Fibroblast of skin of left biceps (primary cell): ENCODE data around the gene ATXN7.

Experiments
- DNase-seq, 2 experiments: peaks; one replicate each; pipeline ENCODE4 v3.0.0-alpha.2; 2013; ENCODE audit warnings: low read depth in 2 of 2

The ATXN7 gene

DNA sequence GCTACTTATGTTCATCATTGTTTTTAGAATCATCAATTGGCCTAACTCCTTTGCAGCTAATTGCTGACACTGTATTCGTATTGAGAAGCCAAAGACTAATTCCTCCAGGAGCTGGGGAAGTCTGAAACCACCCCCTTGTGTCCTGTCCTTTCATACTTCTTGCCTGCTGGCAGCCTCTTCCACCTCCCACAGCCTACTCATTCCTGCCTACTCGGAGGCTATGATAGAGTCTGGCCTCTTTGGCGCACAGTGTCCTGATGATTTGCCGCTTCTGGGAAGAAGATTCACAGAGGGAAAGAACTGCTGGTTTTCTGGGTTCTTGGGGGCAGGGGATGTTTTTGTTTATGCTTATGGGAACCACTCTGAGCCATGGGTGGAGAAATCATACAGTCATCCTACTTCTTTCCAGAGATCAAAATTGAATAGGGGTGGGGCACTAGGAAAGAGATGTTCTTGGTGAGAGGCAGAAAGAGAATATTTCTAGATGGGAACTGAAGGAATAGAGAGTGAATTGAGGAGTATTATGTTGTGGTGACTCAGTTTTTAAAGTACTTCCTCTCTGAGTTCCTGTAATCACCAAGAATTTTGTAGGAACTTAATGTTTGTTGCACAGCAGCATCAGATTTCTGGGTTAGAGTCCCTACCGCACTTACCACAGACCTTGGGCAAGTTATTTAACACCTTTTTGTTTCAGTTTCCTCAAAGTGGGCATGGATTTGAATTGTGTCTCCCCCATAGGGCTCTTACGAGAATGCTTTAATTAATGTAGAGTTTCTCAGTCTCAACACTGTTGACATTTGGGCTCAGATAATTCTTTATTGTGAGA, 70.6 kb downstream of the ATXN7 start:
- no peak for DNase-seq

DNA sequence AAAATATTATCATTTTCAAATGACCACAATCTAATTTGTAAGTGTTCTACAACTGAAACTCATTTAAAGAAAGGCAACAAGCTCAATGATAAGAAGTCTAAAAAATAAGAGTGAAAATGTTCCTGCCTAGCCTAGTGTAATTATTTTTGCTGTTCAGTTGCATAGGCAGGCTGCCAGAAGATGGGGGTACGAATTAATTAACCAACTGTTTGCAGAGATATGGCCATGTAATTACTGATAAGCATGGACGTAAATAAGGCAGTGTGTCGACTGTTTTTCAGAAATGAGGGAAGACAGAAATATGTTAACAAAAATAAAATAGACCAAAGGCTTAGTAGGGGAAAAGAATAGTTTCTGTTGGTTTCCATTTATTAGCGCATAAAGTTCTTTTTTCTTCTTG, 73.3 kb downstream of the ATXN7 start:
- DNase-seq: no peak

GRCh38 chr3:63937661-63938651, 74.3 kb downstream of the ATXN7 start:
- no peak for DNase-seq

- peak in 1 of 2 experiments; percentile 33 for DNase-seq
These were observed 76.7 kb downstream of the ATXN7 start for GRCh38 chr3:63940389-63940757.

DNA sequence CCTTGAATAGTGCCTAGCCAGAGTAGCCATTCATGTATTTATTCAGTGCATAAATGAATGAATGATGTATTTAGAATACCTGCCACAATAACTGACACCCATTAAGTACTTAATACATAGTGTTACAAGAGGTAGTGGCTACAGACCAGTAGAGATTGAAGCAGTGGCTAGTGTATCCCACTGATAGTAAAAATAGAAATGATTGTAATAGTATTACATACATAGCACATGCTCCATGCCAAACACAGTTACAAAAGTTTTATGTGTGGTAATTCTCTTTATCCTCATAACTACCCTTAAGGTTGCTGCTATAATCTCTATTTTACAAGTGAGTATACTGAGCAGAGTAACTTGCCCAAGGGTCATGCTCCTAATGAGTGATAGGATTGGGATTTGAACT, 78.9 kb downstream of the ATXN7 start:
- DNase-seq: no peak

DNA sequence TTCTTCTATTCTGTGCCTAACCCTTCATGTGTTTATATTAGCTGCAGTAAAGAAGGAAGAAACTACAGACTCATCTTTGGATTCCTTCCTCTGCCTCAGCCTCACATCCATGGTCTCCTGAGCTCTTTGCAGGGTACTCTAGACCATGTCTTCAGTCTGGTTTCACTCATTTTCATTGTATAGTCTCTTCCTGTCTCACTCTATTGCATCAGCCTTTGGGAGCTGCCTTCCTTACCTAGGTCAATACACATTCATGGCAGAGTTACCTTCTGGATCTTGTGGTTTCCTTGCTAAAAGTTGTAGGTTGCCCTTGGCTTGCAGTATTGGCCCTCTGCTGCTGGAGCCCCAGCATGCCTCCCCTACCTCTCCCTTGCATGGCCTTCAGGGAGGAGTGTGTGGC, 80.0 kb downstream of the ATXN7 start:
- DNase-seq: no peak

- DNase-seq: no peak
These were observed 82.0 kb downstream of the ATXN7 start for GRCh38 chr3:63945558-63946096.

- no peak for DNase-seq
These were observed 83.1 kb downstream of the ATXN7 start for GRCh38 chr3:63946753-63947152.

DNA sequence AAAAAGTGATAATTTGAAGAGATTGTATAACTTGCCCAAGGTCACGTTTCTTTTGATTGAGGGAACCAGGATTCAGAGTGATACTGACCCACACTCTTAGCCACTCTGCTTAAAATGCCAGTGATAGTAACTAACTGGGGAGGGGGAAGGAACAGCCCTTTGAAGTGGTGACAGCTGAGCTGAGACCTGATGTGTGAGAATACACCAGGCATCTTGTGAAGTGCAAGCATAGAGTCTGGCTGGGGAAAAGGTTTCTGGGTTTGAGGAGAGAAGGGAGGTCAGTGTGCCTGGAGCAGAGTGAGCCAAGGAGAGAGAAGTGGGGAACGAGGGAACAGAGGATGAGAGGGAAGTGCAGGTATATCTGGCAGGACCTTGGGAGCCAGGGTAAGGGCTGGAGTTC, 83.9 kb downstream of the ATXN7 start:
- DNase-seq: no peak

- peak; percentile 65 to 68 for DNase-seq
These were observed 85.3 kb downstream of the ATXN7 start for GRCh38 chr3:63949005-63949404.

- DNase-seq: no peak
These were observed 87.0 kb downstream of the ATXN7 start for GRCh38 chr3:63950698-63951097.

GRCh38 chr3:63951492-63952247, 88.0 kb downstream of the ATXN7 start:
- no peak for DNase-seq

DNA sequence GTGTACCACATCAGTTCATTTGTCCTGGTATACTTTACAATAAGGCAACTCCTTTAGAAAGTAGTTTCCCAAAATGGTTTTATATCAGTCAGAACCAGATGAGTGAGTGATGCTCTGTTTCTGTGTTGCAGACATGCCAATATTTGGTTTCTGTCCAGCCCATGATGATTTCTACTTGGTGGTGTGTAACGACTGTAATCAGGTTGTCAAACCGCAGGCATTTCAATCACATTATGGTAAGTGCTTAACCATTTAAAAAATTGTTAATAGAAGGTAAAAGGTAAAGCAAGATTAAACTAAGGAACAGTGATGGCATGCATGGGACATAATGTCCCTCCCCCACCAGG, 88.6 kb downstream of the ATXN7 start:
- DNase-seq: no peak

- DNase-seq: no peak
These were observed 90.5 kb downstream of the ATXN7 start for GRCh38 chr3:63954182-63954581.

GRCh38 chr3:63955036-63955650, 91.5 kb downstream of the ATXN7 start:
- DNase-seq: no peak

- no peak for DNase-seq
These were observed 92.3 kb downstream of the ATXN7 start for GRCh38 chr3:63955830-63956545.

DNA sequence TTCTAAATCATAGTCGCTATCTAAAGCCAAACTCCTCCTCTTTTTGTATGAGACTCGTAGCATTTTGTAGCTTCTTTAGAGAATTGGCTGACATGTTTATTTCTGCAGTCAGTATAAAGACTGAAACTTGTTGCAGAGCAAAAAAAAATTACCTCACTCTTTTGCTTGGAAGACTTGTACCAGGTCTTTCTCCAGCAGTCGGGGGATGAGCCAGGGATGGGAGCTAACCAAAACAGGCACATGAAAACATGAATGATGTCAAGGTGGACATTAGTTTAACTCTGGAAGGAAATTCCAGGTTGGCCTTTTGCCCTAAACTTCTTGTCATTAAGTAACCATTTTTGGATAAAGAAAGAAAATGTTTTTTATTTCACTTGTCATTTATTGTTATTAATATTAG, 95.5 kb downstream of the ATXN7 start:
- no peak for DNase-seq

DNA sequence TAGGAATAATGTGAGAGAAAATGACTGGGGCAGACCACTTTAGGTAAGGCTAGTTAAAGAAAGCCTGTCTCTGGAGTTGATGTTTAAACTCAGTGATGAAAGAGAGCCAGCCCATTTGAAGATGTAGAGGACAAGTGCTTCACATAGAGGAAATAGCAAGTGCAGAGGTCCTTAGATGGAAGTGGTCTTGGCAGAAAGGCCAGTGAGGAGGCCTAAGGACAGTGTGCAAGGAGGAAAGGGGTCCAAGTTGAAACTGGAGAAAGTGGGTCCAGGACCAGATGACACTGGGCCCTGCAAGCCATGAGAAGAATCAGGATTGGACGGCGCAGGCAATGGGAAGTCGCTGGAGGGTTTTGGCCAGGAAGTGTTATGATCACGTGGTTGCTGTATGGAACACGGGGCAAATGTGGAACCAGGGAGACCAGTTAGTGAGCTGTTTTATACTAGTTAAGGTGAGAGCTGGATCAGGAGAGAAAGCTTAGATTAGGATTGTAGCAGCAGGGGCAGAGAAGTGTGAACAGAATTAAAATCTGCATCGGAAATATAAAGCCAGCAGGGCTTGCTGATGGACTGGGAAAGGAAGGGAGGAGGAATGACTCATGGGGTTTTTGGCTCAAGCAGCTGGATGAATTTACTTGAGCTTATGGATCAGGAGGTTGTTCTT, 96.5 kb downstream of the ATXN7 start:
- no peak for DNase-seq

DNA sequence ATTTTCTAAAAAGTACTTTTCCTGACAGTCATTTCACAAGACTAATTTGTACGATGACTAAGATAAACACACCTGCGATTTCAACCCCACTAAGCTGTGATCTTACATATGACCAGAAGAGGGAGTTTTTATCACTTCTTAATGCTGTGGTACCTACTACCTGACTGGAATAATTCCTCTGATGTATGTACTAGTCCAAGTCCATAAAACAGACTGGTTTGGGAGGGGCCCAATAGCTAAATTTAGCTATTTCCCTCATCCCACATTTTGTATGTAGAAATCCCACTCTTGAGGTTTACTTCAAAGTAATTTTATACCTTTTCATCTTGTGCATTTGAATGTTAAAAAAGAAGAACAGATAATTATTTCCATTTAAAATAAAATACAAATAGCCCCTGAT, 98.2 kb downstream of the ATXN7 start:
- no peak for DNase-seq

DNA sequence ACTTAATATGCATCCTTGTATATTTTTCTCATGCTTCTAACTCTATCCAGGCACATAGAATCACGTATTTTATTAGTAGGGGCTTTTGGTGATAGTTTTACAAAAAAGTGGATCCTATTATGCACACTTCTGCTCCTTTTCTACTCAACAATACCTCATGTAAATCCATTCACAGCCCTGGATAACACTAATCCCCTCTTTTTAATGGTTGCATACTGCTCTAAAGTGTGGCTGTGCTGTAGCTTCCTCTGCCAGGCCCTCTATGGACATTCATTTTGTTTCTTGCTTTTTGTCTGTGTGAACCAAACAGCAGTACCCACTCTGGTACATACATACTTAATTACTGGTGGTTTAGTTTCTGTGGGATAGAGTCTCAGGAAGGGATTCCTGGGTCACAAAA, 99.8 kb downstream of the ATXN7 start:
- no peak for DNase-seq
